Cardiac muscle cell (in vitro differentiated cells and primary cell): ENCODE results near the gene ZSCAN5A. TPM values are rescaled to one million over a fixed set of nuclear protein-coding genes. Genes with fewer than 3 reads are reported as not detected.
"Not testable (repeated sequence)": the region's sequence is repeated elsewhere in the genome, so short reads cannot be mapped to it uniquely, and the experiment has no call there.

Experiments used
- DNase-seq, 2 donors: peaks; one replicate each; pipeline versions ENCODE4 v3.0.0 to v3.0.0-alpha.2; 2010 to 2017; ENCODE audit warnings: low read depth in 1 of 2, low spot score in 1 of 2
- H3K27ac ChIP-seq: fragments of 200-600 bp; sonication (generic); 2 replicates; pipeline ENCODE4 v1.5.1; 2016
- H3K27me3 ChIP-seq: fragments of 200-600 bp; sonication (generic); 2 replicates; pipeline ENCODE4 v1.6.0; 2016; ENCODE audit warnings: control low read depth
- H3K36me3 ChIP-seq: fragments of 200-600 bp; sonication (generic); 2 replicates; pipeline ENCODE4 v1.5.1; 2016; ENCODE audit warnings: control low read depth
- H3K4me1 ChIP-seq: fragments of 200-600 bp; sonication (generic); 2 replicates; pipeline ENCODE4 v1.8.1; 2017; ENCODE audit warnings: low read depth, mild to moderate bottlenecking, mixed run types
- H3K4me3 ChIP-seq: fragments of 200-600 bp; sonication (generic); 2 replicates; pipeline ENCODE4 v1.5.1; 2016; ENCODE audit warnings: mild to moderate bottlenecking
- H3K9me3 ChIP-seq: fragments of 200-600 bp; sonication (generic); 2 replicates; pipeline ENCODE4 v1.5.1; 2017; ENCODE audit warnings: low read depth, mild to moderate bottlenecking, control low read depth
- CTCF ChIP-seq: IDR thresholded peaks from 2 replicates; pipeline ENCODE4 v1.5.1; 2012; ENCODE audit warnings: low read depth, mild to moderate bottlenecking, low read length
- polyA plus RNA-seq: library from polyadenylated mRNA; unstranded; fragments of >200 nt; fragmentation: Nextera tagmentation; extraction: Ambion mirVana; gene quantifications from 2 replicates; pipeline ENCODE4 v1.2.1, GENCODE V29; 2016
- total RNA-seq: library from RNA; depleted of rRNA; stranded (reverse); fragments of >200 nt; gene quantifications from 2 replicates; pipeline ENCODE4 v1.2.3, GENCODE V29; 2016

ZSCAN5A gene
- total and polyA plus RNA-seq, 2 experiments from 2014 or later, result 2.9 to 14.2 TPM

GRCh38 chr19:56199687-56200086 lies 115.0 kb downstream of the ZSCAN5A start:
- no peaks in the 10 kb centered on the region for H3K9me3 ChIP-seq
- H3K27ac ChIP-seq, result no peak overlapping the region
- no peaks in the 10 kb centered on the region for H3K36me3 ChIP-seq
- H3K27me3 ChIP-seq, result no peaks in the 10 kb centered on the region
- no peak overlapping the region for H3K4me3 ChIP-seq
- H3K4me1 ChIP-seq, result no peaks in the 10 kb centered on the region
- TF ChIP-seq CTCF, result no peak
- no peak for DNase-seq

GRCh38 chr19:56197646-56198045 lies 117.0 kb downstream of the ZSCAN5A start, which contains the start of gene ZSCAN5B:
Gene ZSCAN5B (minus strand): TSS chr19:56197783. CDS start chr19:56193052, 4,731 bp downstream.
- H3K9me3 ChIP-seq, H3K4me1 ChIP-seq, H3K36me3 ChIP-seq, H3K27me3 ChIP-seq, H3K27ac ChIP-seq, H3K4me3 ChIP-seq, DNase-seq: not testable (repeated sequence)

- Histone ChIP-seq H3K27ac (no peak overlapping the region), H3K4me1 (no peaks in the 10 kb centered on the region), H3K36me3 (no peaks in the 10 kb centered on the region), H3K27me3 (no peaks in the 10 kb centered on the region), H3K9me3 (no peaks in the 10 kb centered on the region), H3K4me3 (no peak overlapping the region)
- no peak for DNase-seq
- TF ChIP-seq CTCF, result no peak
These were observed 120.5 kb downstream of the ZSCAN5A start for GRCh38 chr19:56193981-56194640.

GRCh38 chr19:56191711-56192110 lies 122.9 kb downstream of the ZSCAN5A start:
- H3K27ac ChIP-seq, result no peak overlapping the region
- no peaks in the 10 kb centered on the region for H3K9me3 ChIP-seq
- DNase-seq, result no peak
- H3K27me3 ChIP-seq, result no peaks in the 10 kb centered on the region
- H3K4me1 ChIP-seq, result no peaks in the 10 kb centered on the region
- H3K4me3 ChIP-seq, result no peak overlapping the region
- TF ChIP-seq CTCF, result no peak
- no peaks in the 10 kb centered on the region for H3K36me3 ChIP-seq

- Histone ChIP-seq H3K4me1 (no peaks in the 10 kb centered on the region), H3K27me3 (no peaks in the 10 kb centered on the region), H3K36me3 (no peaks in the 10 kb centered on the region), H3K9me3 (no peaks in the 10 kb centered on the region), H3K4me3 (no peak overlapping the region), H3K27ac (no peak overlapping the region)
- no peak for TF ChIP-seq CTCF
- DNase-seq, result no peak
These were observed 123.5 kb downstream of the ZSCAN5A start for GRCh38 chr19:56191115-56191514.

GRCh38 chr19:56189785-56190184 lies 124.9 kb downstream of the ZSCAN5A start:
- H3K4me3 ChIP-seq, result no peak overlapping the region
- no peak for DNase-seq
- no peaks in the 10 kb centered on the region for H3K4me1 ChIP-seq
- H3K27ac ChIP-seq, result no peak overlapping the region
- no peak for TF ChIP-seq CTCF
- no peaks in the 10 kb centered on the region for H3K36me3 ChIP-seq
- H3K27me3 ChIP-seq, result no peaks in the 10 kb centered on the region
- H3K9me3 ChIP-seq, result no peaks in the 10 kb centered on the region
